Transverse colon (tissue), 3 donors: ENCODE data around the gene S1PR5.

Experiments
- CTCF ChIP-seq, 5 experiments: fragments of 200-600 bp in 3 of 5; fragments of 450-650 bp in 2 of 5; sonication (generic) in 3 of 5; IDR thresholded peaks; 1 replicate in 2 of 5; 2 replicates in 3 of 5; pipeline ENCODE4 v1.5.1; 2016 to 2017; ENCODE audit warnings: antibody characterized with exemption in 5 of 5, inconsistent platforms in 3 of 5, mild to moderate bottlenecking in 2 of 5, moderate library complexity in 1 of 5
- EP300 ChIP-seq: sonication (generic); formaldehyde crosslinking; IDR thresholded peaks from one replicate; pipeline ENCODE4 v1.6.1; 2017; ENCODE audit warnings: antibody characterized with exemption, low read depth

GRCh38 chr19:10516671-10517286, 468 bp downstream of the S1PR5 start:
- no peak for TF ChIP-seq CTCF (IDR thresholded peaks at IDR 0.05)
- no peak for TF ChIP-seq EP300
